ENCODE measurements around the gene BCL2. TPM values are rescaled to one million over a fixed set of nuclear protein-coding genes. Genes with fewer than 3 reads are reported as not detected.

BCL2 gene
- total and polyA plus RNA-seq, 9 of the 15 experiments (the other 6 are each of a cell fraction or from before 2014, with no cell fraction given), result 0.10 to 1.1 (median 0.65) TPM

- TF ChIP-seq TRIM25 (IDR thresholded peaks at IDR 0.05; ENCODE audit: borderline replicate concordance), result no peak
- TF ChIP-seq E2F1 (CRISPR knock-in tag; IDR thresholded peaks at IDR 0.05), result no peak
- no peak for TF ChIP-seq HEY1 (CRISPR knock-in tag; IDR thresholded peaks at IDR 0.05; ENCODE audit: borderline replicate concordance)
- TF ChIP-seq KAT7 (CRISPR knock-in tag; IDR thresholded peaks at IDR 0.05; ENCODE audit: borderline replicate concordance), result no peak
- peak; percentile 21; the same call in 1 of the 2 replicates for TF ChIP-seq PKNOX1 (IDR thresholded peaks at IDR 0.05)
- no peak for TF ChIP-seq NBN (IDR thresholded peaks at IDR 0.05; ENCODE audit: low read depth)
- TF ChIP-seq ZNF696 (CRISPR knock-in tag; conservative IDR thresholded peaks at IDR 0.05), result no peak
- TF ChIP-seq JUND (IDR thresholded peaks at IDR 0.05; ENCODE audit: borderline replicate concordance, low read depth, low read length), result peak; percentile 94
- peak; percentile 85; the same call in 1 of the 3 replicates for TF ChIP-seq JUND (tag; IDR thresholded peaks at IDR 0.05; ENCODE audit: borderline replicate concordance, low read depth, low read length)
- no peak for TF ChIP-seq NFYB (IDR thresholded peaks at IDR 0.05; ENCODE audit: extremely low read depth, insufficient read length)
- TF ChIP-seq ZNF395 (CRISPR knock-in tag; IDR thresholded peaks at IDR 0.05), result no peak
Measured at GRCh38 chr18:63161761-63162195, 157.8 kb downstream of the BCL2 start (continued).

Measured in K562 (cell line).